ENCODE results near the gene PM20D2.

The PM20D2 gene

GRCh38 chr6:89146718-89147700 is 1.2 kb downstream of the PM20D2 start:
- DNase-seq = peak; percentile 31 to 51

GRCh38 chr6:89148016-89148750 is 2.3 kb downstream of the PM20D2 start:
- DNase-seq = peak; percentile 38 to 44

GRCh38 chr6:89154131-89154530 is 8.3 kb downstream of the PM20D2 start:
- DNase-seq = no peak

GRCh38 chr6:89160331-89161092 is 14.7 kb downstream of the PM20D2 start:
- DNase-seq = no peak

- no peak for DNase-seq
Observed at GRCh38 chr6:89161326-89162046, 15.6 kb downstream of the PM20D2 start.

- DNase-seq = no peak
Observed at GRCh38 chr6:89162047-89162371, 16.2 kb downstream of the PM20D2 start.

- no peak for DNase-seq
Observed at GRCh38 chr6:89172131-89172530, 26.3 kb downstream of the PM20D2 start.

- DNase-seq = no peak
Observed at GRCh38 chr6:89173634-89174033, 27.8 kb downstream of the PM20D2 start.

GRCh38 chr6:89180112-89180511 is 34.3 kb downstream of the PM20D2 start:
- no peak for DNase-seq

- DNase-seq = no peak
Observed at GRCh38 chr6:89180971-89181370, 35.1 kb downstream of the PM20D2 start.

GRCh38 chr6:89183294-89183693 is 37.4 kb downstream of the PM20D2 start:
- DNase-seq = no peak

GRCh38 chr6:89184344-89184743 is 38.5 kb downstream of the PM20D2 start:
- DNase-seq = no peak

- no peak for DNase-seq
Observed at GRCh38 chr6:89186762-89187161, 40.9 kb downstream of the PM20D2 start.

- DNase-seq = no peak
Observed at GRCh38 chr6:89187504-89187903, 41.6 kb downstream of the PM20D2 start.

GRCh38 chr6:89190741-89191140 is 44.9 kb downstream of the PM20D2 start:
- DNase-seq = no peak

- no peak for DNase-seq
Observed at GRCh38 chr6:89194559-89194958, 48.7 kb downstream of the PM20D2 start.

- DNase-seq = no peak
Observed at GRCh38 chr6:89197141-89197540, 51.3 kb downstream of the PM20D2 start.

- no peak for DNase-seq
Observed at GRCh38 chr6:89198235-89198634, 52.4 kb downstream of the PM20D2 start.

- DNase-seq = no peak
Observed at GRCh38 chr6:89199579-89199978, 53.7 kb downstream of the PM20D2 start.

- DNase-seq = no peak
Observed at GRCh38 chr6:89200706-89201215, 54.9 kb downstream of the PM20D2 start.

- DNase-seq = no peak
Observed at GRCh38 chr6:89204096-89204495, 58.2 kb downstream of the PM20D2 start.

- DNase-seq = no peak
Observed at GRCh38 chr6:89205819-89206218, 60.0 kb downstream of the PM20D2 start.

All from stimulated activated CD4-positive, alpha-beta T cell treated with anti-CD3 and anti-CD28 coated beads, Interleukin-2, amount 100 ng/mL, for 24 hours (primary cell).